ENCODE data around the gene RPL23. TPM values are rescaled to one million over a fixed set of nuclear protein-coding genes. Genes with fewer than 3 reads are reported as not detected.

RPL23 gene
- total and polyA plus RNA-seq, 9 of the 15 experiments (the other 6 are each of a cell fraction or from before 2014, with no cell fraction given) = 1,745 to 3,667 (median 3,096) TPM

DNA sequence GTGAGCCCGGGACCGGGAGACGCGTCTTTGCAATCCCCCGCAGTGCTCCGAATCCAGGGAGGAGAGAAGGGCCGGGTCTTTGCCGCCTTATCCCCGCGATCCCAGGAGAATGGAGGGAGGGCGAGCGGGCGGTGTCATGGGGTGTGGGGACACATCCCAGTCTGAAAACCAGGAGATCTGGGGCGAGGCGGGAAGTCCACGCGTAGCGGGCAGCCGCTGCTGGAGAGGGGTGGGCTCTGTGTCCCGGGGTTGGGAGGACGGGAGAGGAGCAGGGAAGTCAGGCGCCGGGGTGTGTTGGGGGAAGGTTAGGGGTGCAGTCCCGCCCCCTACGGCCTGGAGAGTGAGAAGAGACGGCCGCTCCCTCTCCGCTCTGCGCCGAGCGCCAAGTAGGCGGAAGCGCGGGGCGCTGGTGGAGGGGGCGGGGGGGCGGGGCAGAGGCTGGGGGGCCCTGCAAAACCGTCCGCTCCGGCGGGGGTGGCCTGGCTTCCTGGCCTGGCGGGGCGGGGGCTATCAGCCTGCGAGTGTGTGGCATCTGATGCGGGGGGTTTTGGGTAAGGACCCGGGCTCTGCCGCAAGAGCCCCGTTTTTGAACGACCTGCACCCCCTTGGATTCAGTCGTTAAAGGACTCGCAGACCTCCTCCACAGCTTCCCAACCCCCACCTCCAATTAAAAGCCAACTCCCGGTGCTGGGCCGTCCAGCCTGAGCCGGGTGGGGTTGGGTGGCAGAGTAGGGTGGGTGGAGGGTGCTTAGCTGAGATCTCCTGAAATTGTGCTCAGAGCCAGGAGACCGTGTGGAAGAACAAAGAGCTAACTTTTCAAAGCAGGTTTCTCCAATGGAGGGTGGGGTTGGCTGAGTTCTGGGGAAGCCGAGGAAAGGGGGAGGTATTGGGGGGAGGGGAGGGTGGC, 17.0 kb upstream of the RPL23 start (continued):
- TF ChIP-seq, protein P1, sequence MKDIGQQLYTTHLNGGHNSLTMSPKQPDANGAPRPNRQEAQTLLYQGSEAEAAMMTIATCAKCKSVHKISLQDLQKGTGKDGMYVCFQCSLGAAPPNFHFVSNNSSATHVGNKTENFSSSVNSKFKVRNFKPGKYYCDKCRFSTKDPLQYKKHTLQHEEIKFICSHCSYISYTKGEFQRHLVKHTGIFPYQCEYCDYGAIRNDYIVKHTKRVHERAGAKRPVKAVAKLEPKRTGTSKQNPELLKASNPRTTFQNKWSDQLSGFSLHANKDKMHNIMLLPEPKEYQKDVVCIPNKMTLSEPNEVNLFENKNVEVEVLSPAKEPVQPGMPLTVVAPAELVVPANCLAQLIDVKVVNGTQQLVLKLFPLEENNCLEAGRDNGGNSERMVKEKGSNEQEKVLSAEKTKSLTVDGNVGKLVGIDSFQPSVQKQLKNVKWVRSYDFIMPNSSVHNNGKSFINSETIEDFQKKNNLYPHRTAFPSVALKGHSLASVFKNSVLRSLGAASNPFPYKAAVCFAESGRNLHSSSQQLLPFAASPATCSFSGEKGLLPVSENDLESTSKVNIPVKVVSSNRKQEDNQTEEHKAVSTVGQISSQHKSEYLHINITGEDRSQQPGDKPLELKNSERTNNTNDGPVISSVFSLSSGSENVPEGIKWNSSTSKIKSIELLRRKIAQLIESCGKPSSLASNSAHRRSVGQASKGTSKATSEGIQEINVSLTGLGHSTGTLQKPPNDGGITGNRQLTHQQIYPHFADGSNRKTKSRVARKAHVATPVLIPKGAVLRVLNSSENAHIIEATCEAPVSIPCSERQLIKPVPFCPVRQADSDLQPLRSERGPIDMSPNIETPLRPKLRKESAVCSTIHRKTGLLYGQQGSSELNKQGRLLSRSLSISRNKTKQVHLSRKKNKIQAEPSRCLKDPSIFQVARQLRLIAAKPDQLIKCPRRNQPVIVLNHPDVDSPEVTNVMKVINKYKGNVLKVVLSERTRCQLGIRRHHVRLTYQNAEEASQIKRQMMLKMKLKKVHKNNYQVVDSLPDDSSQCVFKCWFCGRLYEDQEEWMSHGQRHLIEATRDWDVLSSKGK (CRISPR knock-in tag; IDR thresholded peaks at IDR 0.05) = no peak
- TF ChIP-seq NFE2 (IDR thresholded peaks at IDR 0.05; ENCODE audit: low read depth) (no peak), ZC3H4 (CRISPR knock-in tag; IDR thresholded peaks at IDR 0.05; ENCODE audit: borderline replicate concordance) (no peak), TEAD2 (tag; IDR thresholded peaks at IDR 0.05) (no peak), ZSCAN29 (IDR thresholded peaks at IDR 0.05) (peak; percentile 98), ZNF668 (CRISPR knock-in tag; IDR thresholded peaks at IDR 0.05) (no peak), ESRRA (IDR thresholded peaks at IDR 0.05; ENCODE audit: borderline replicate concordance, low read depth) (no peak), ZNF561 (CRISPR knock-in tag; conservative IDR thresholded peaks at IDR 0.05) (no peak), DMBX1 (CRISPR knock-in tag; IDR thresholded peaks at IDR 0.05; ENCODE audit: borderline replicate concordance) (no peak), ZNF311 (CRISPR knock-in tag; IDR thresholded peaks at IDR 0.05) (no peak), ZBTB8A (IDR thresholded peaks at IDR 0.05; ENCODE audit: partially characterized antibody) (no peak), XRCC4 (IDR thresholded peaks at IDR 0.05; ENCODE audit: extremely low read depth, insufficient read depth, insufficient read length) (no peak), ZNF324 (CRISPR knock-in tag; IDR thresholded peaks at IDR 0.05) (no peak), RBFOX2 (IDR thresholded peaks at IDR 0.05; ENCODE audit: low read depth, low read length) (peak; percentile 87), HMG20B (CRISPR knock-in tag; IDR thresholded peaks at IDR 0.05) (no peak), CSDE1 (IDR thresholded peaks at IDR 0.05) (no peak), MTA3 (IDR thresholded peaks at IDR 0.05; ENCODE audit: borderline replicate concordance) (no peak), NCOA4 (IDR thresholded peaks at IDR 0.05; ENCODE audit: partially characterized antibody) (no peak), GATAD2A (IDR thresholded peaks at IDR 0.05) (no peak), ZNF197 (CRISPR knock-in tag; IDR thresholded peaks at IDR 0.05; ENCODE audit: low read depth) (no peak; the same call in 1 of the 2 replicates), ARHGAP35 (IDR thresholded peaks at IDR 0.05; ENCODE audit: partially characterized antibody) (no peak), MTF1 (CRISPR knock-in tag; IDR thresholded peaks at IDR 0.05; ENCODE audit: borderline replicate concordance) (no peak), ASH1L (IDR thresholded peaks at IDR 0.05; ENCODE audit: borderline replicate concordance, low read depth, partially characterized antibody) (no peak), CAMTA2 (CRISPR knock-in tag; conservative IDR thresholded peaks at IDR 0.05) (no peak), POLR3A (IDR thresholded peaks at IDR 0.05; ENCODE audit: borderline replicate concordance, extremely low read depth, insufficient read depth, insufficient read length) (no peak)
- TF ChIP-seq, protein P2, sequence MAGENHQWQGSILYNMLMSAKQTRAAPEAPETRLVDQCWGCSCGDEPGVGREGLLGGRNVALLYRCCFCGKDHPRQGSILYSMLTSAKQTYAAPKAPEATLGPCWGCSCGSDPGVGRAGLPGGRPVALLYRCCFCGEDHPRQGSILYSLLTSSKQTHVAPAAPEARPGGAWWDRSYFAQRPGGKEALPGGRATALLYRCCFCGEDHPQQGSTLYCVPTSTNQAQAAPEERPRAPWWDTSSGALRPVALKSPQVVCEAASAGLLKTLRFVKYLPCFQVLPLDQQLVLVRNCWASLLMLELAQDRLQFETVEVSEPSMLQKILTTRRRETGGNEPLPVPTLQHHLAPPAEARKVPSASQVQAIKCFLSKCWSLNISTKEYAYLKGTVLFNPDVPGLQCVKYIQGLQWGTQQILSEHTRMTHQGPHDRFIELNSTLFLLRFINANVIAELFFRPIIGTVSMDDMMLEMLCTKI (IDR thresholded peaks at IDR 0.05; ENCODE audit: partially characterized antibody) = no peak
